CD4-positive, alpha-beta T cell treated with Interleukin-17A for 4 hours (primary cell): ENCODE data around the gene ALK.

Source experiments
- DNase-seq: peaks from one replicate; pipeline ENCODE4 v3.0.0-alpha.2; 2020; ENCODE audit warnings: mixed read lengths

Gene ALK

DNA sequence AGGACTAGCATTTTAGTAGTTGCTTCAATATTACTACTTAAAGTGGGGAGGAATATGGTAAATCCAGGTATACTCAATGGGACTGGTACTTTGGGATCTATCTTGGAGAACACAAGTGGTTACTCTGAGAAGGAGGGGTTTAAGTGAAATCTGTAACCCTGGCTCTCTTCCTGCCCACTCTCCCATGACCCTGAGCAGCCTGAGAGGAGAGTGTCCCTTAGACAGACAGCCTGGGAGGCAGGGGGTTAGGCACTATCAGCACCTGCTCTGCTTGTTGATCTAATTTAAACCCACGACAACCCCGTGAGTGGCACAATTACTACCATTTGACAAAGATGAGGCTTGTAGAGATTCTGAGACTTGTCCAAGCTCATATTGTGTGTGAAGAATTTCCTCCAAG is 395.5 kb downstream of the ALK start:
- no peak for DNase-seq

DNA sequence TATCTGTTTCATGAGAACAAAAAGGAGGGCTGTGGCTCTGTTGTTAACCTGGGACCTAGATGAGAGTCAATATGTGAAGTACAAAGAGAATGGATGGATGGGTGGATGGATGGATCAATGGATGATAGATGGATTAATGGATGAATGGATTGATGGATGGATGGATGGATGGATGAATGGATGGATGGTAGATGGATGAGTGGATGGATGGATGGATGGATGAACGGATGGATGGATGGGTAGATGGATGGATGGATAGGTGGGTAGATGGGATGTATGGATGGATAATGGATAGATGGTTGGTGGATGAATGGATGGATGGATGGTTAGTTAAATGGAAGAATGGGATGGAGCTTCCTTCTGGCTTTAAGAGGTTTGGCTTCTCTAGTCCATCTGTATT is 396.7 kb downstream of the ALK start:
- no peak for DNase-seq

DNA sequence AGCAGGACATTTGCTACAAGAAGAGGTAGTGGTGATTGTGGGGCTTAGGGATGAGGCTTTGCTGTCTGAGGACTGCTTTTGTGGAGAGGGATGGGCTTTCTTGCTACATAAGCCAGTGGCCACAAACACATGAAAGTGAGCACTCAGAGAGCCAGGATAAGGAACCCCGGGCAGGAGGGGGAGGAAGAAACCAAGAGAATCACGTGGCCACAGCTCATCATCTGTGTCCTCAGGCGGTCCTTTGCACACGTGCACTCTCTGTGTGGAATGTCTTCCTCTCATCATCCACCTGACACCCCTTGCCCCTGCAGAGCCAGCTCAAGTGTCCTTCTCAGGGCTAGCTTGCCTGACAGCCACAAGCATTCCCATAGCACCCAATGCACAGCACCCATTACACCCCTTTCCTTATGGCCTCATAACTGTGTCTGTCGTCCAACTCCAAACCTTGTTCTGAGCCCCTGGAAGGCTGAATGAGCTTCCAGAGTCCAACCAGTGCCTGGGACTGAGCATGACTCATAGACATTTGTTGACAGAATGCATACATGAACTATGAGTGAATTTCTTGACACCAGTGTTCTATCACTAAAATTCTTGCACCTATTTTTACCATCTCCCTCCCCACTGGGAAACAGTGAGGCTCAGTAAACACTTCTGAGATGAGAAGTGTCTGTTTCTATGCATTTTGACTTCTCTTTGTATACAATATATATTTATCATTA is 398.3 kb downstream of the ALK start:
- no peak for DNase-seq

DNA sequence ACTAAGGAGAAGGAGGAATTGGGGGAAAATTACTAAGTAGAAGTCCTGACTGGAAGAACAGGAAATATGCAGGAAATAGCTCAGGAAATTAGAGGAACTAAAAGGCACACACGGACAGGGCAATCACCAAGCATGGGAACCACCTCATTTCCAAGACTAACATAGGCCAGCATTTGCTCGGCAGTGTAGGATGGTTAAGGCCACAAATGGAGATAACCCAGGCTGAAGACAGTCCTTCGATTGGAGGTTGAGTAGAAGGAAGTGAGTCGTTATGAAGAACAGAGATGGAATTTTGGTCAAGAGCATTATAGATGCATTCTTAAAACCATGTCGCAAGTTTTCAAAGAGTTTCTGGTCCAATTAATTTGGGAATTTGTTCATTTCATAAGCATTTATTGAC is 401.4 kb downstream of the ALK start:
- DNase-seq: no peak

DNA sequence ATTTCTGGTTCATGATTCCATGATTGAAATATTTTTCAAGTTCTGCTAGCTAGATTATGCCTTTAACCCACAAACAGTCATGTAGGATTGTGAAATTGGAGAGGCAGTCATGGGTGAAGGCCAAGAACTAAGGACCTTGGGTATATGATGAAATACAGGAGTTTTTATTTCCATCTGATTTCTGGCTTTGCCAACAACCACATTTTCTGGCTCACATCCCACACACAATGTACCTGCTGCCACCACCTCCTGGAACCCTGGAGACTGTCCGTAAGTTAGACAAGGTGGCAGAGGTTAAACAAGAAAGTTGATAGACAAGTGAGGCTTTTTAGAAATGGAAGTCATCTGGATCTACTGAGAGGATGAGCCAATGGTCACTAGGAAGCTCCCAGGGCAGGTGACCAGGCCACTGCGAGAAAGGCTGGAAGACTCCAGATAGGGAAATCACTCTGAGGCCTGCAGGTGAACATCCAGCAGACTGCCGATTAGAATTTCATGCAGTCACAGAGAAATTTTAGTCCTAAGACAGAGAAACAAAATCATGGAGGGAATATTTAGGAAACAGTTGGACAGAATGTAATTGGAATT is 402.0 kb downstream of the ALK start:
- DNase-seq: no peak

DNA sequence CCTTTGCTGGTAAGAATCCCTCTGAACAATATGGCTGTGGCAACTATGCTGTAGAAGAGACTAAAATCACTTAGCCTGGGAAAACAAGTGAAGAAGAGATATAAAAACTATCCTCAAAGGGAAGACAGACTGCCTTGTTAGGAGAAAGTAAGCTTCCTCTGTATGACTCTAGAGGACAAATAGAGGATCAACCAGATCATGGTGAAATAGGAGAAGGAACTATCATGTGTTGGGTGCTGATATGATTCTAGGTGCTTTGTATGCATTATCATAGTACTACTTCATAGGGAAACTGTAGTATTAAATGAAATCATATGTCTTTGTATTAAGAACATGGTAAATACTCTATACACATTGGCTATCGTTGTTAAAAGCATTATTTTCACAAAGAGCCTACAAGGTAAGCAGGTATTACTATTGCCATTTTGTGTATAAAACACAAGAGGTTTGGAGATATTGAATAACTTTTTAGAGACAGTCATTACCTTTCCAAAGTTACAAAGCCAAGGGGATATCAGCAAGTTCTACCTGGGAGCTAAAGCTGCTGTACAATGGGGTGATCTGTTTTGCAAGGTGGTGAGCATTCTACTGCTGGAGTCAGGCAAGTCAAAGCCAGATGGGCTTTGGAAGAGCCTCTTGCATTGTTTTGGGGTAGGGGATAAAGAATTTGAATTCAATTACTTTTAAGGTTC is 402.6 kb downstream of the ALK start:
- DNase-seq: no peak

DNA sequence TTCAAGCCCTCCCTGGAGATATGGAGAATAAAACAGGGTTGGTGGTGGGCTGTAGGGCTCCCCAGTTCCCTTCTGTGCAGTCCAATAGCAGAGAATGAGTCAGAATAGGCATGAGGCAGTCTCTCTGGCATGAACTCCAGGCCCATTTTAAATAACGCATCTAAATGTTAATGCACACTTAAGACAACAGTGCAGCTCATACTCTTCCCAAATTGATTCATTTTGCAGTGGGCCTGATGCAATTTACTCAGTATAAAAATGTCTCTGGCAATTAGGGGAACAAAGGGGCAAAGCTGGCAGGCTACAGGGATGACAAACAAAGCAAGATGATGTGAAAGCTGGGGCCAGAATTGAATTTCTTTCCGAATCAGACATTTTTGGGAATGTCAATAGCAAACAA is 403.4 kb downstream of the ALK start:
- DNase-seq: no peak

DNA sequence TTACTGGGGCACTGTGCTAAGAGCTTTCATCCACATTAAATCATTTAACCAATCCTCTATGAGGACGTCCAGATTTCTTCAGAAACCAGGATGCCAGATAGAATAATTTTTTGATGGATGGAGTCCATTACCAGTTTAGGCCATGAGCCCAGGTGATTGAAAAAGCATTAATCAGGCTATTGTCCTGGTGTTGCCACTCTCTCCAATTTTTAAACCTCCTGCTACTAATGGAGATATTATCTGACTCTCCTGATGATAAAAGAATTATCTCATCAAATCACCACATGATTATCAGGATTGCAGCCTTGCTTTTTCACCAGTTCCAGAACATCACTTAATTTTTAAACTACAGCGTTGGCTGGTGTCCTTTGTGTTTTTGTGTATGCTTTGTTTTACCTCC is 404.0 kb downstream of the ALK start:
- DNase-seq: no peak

DNA sequence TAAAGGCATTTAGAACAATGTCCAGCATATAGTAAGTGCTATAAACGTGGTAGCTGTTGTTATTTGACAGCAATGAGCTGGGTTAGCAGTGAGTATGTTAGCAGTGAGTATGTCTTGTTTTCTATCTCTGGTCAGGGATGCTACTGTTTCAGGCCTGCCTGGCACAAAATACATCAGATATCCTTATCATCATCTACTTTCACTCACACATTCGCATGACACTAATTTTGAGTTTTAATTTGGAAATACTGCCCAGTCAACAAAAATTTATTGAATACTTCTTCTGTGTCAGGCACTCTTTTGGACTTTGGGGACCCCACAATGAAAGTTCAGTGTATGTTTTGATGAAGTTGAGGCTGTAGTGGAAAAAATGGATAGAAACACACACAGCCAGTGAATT is 404.6 kb downstream of the ALK start:
- DNase-seq: no peak

DNA sequence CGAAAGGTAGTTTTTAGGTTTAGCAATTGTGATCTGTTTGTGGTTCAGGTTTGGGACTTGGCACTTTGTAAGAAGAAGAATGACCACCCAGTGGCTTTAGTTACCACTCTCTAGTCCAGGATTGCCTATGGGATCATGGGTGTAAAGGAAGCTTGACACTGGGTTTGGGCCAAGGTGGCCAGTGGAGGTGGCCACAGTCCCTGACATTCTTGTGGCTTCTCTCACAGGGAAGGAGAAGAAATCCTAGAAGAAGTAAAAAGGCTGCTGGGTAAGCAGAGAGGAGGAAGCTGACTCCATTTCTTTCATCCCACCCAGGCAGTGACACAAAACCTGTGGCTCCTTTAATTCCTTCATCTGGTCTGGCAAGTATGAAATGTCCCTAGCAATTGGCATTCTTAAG is 411.5 kb downstream of the ALK start:
- DNase-seq: no peak

DNA sequence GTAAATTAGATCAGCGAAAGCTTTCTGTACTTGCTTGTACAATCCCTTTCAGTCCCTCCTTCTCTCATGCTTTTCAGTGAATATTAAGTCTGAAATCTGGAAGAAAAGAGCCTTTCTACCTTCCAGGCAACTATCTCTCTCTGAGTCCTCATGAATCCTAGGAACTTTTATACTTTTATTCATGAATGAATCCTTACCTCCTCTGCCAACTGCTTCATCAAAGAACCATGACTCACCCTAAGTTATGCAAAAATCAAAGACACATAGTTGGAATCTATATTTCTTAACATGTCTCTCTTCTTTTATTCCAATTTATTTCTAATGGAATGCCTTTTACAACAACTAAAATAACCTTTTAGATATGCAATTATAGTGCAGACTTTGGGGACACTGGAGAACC is 412.0 kb downstream of the ALK start:
- no peak for DNase-seq

DNA sequence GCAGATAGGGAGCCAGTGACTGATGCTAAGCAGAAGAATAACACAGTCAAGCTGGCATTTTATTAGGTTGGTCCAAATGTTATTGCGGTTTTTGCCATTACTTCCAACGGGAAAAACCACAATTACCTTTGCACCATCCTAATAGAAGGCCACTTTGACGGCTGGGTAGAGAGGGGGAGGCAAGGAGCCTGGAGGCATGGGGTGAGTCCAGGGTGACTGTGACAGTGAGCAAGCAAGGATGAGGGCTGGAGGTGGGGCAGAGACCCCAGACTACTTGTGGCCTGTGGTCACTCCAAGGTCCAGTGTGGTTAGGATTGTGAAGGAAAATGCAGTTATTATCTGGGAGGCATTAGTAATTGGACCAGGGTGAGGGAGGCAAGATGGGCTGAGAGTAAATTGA is 416.6 kb downstream of the ALK start:
- DNase-seq: no peak

DNA sequence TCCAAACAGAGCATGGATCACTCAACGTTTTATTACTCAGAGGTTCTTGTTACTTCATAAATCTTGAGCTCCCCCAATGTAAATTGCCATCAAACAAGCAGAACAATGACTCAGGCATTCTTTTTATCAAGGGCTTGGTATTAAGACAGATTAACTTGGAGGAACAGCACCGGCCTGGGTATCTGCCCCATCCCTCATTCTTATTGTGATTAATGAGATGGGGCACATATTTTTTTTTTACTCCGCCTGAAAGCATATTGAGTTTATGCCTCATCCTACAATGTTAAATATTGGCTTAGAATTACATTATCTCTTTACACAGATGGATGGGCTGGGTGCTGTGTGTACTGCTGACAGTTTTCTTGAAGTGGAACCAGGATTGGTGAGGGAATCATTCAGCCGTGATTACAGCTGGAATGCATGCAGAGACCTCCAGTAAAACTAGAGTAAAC is 418.9 kb downstream of the ALK start:
- no peak for DNase-seq

DNA sequence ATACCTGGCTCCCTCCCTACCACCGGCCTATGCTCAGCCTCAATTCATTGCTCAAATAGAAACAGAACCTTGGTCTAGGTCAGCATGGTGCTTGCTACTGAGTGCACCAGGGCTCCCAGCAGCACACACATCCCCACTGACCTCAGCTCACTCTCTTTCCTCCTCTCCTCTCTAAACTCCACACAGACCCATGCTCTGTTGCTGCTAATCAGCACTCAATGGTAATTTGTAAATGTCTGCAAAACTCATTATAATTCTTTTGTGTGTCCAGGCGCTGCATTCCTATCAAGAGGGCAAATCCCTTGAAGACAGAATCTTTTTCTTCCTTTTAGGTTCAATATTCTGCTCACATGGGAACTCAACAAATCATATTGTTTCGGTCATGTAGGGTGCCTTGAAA is 424.0 kb downstream of the ALK start:
- DNase-seq: no peak

DNA sequence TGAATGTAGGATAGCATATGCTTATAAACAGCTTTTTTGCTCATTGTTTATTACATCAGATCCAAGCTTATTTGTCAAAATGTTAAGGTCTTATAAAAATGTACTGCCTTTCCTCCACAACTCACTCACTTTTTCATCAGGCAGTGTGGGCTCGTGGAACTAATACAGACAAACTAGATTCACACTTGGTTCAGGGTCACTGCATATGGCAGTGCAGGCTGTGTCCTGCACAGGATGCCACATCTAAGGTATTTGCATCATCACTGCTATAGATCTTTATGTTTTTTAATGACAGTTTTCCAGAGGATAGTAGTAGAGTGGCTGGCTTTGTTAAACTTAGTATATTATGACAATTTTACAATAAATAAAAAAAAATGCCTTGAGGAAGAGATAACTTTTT is 425.2 kb downstream of the ALK start:
- no peak for DNase-seq

DNA sequence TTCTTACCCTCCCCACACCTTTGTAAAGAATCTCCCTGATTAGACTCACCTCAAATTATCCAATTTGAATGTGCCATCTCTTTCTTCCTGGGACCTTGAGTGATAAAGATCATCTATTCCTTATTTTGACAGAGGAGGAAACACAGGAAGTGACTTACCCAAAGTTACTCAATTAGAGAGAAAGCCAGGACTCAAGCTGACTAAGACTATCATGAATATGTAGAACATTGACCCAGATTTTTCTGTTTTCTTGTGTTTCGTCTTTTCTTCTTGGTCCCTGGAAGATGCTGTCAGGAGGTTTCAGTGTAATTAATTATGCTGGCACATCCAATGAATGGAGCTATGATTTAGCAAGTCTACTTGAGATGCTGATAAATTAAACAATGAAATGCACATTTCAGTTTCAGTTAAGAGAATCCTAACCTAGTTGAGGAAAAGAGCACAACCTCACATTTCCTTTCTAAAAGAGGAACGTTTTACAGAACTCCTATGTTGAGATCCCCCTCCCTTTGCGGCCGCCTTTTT is 425.8 kb downstream of the ALK start:
- DNase-seq: no peak

DNA sequence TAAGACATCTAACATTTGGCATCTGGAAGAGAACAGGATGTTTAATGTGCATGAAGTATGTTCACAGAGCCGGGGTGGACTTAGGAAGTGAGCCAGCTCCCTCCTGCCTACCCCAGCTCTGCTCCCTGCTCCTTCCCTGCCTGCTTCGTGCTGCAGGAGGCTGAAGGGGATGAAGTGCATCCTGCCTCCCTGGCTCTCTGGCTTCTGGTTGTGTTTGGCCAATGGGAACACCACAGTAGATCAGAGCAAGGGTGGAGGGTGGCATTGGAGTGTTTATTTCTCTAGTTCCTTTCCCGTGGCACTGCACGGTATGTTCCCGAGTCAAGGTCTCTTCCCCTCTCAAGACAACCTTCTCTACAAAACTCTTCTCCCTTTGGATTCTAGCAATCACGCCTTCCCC is 426.3 kb downstream of the ALK start:
- DNase-seq: no peak

DNA sequence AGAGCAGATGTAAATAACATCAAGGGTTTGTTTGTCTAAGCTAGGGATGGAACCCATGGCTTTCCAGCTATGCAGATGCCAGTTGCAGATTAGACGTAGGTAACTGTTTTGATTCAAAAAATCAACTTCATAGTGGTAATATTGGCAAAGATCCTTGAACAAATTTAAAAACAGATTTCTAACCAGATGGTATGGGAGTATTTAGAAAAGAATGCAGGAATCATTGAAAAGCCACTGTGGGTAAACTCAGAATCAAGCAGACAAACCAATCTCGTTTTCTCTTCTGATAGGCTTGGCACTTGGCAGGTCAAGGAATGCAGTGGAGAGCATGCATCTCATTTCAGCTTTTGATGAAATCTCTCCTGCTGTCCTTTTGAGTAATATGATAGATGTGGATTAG is 428.7 kb downstream of the ALK start:
- DNase-seq: no peak

DNA sequence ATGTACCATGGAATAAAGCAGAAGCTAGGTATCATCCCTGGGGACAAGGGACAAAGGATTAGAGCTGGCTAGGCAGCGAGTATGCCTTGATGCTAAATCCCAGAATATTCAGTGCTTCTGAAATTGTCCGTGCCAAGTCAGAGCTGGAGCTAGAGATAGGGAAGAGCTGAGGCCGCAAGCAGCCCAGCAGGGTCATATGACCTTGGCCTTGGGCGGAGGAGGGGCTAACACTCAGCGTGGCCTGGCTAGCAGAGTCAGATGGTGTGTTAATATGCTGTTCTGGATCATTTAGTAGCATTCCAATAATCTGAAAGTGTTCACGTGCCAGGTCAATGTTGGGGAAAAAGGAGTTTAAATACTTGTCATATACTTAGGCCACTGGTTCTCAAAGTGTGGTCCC is 431.3 kb downstream of the ALK start:
- DNase-seq: no peak

DNA sequence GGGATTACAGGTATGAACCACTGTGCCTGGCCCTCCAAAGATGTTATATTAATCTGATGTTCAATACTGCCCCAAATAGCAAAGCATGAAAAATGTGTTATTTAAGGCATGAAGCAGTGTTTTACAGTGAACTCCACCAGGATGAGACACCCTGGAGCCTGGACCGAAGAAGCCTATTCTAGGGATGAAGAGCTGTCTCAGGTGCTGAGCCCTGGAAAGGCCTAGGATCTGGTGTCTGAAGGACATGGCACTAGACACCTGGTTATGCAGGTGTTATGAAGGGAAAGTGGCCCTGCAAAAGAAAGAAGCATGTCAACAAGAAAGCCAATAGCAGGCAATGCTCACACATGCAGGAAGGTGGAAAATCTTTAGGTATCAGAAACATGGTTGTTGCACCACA is 431.8 kb downstream of the ALK start:
- DNase-seq: no peak

DNA sequence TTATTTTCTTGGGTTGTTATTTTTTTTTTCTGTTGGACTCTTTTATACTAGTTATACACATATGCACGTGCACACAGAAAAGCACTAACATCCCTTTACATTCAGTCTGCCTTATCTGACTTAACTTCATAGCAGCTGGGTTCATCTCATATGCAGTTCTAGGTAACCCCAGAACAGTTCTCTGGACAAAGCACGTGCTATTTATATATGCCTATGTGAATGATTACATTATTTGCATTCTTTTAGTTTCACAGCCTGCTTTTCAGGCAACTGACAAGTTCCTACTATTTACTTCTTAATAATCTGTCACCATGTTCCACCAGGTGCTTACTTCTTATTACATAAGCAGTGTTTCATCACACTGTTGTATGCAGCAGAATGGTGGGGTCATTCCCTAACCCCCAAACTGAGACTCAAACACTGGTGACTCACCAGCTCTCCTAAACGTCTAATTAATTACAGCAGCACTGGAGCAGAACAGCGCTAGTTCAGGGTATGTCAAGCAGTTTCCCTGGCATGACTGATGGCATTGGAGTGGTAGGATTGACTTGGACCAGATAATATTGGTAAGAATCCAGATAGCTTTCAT is 433.3 kb downstream of the ALK start:
- no peak for DNase-seq

DNA sequence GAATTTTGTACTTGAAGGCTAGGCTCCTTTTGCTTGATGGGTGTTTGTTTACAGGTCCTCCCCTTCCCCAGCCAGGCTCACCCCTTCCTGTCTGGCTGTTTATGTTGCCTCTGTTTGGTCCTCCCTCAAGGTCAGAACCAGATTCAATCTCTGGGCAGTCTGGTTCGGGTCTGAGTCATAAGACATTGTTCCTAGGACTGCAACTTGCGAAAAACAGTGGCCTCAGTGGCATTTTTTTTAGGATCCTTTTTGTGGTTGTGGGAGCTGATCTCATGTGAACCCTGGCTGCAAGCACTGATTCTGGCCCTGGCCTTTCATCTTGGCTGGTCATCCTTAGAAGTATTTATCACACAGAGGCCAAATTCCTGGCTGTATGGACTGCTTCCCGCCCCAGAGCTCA is 435.8 kb downstream of the ALK start:
- DNase-seq: no peak

DNA sequence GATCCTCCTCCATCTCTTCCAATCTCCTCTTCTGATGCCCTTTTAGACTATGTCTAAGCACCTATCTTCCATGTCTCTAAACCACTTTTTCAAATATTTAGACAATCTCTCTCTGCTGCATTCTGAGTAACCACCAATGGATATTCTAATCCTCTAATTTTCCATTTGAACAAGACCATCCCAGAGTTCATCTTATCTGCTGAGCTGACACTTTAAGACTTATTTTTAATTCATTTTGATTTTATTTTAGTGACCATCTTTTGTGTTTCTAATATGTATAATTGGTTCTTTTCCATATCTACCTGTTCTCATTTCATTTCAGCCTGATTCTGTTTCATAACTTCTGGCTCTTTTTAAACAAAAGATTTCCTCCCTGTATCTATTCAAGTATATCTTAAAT is 436.3 kb downstream of the ALK start:
- DNase-seq: no peak

DNA sequence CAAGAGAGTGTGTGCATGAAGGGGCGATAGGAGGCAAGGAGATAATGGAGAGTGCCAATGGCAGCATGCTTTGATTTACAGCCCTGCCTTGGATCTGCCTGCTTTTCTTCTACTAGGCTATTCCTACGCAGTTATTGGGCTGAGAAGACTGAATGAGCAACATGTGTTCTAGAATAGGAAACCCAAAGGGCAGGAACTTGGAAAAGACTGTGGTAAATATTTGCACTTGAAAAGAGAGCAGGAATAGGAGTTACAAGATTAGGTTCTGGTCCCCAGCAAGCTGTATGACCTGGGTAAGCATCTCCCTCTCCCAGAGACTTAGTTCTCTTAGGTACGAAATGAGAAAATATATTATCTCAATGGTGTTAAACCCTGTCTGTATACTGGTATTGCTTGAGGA is 438.5 kb downstream of the ALK start:
- DNase-seq: no peak
